RWPE1 (cell line): ENCODE results near the gene COA6.
"Not testable (repeated sequence)": the region's sequence is repeated elsewhere in the genome, so short reads cannot be mapped to it uniquely, and the experiment has no call there.

Experiments
- CTCF ChIA-PET: fragments of 350-600 bp; sonication (Branson Sonifier 250); formaldehyde crosslinking; extraction: SDS; loops from one replicate; lab custom pipeline; 2021; lab: Yijun Ruan, JAX
- POLR2A ChIA-PET: fragments of 400-600 bp; formaldehyde crosslinking; extraction: SDS; loops from one replicate; lab custom pipeline; 2020; ENCODE audit warnings: antibody characterized with exemption; ENCODE audit not compliant: low non-redundant PET; lab: Yijun Ruan, JAX
- DNase-seq: peaks from one replicate; pipeline ENCODE4 v3.0.0; 2012; ENCODE audit warnings: low spot score
- H3K27ac ChIP-seq: fragments of 450-650 bp; 2 replicates; pipeline ENCODE4 v1.5.1; 2017
- TF ChIP-seq, protein P1 (sequence below): fragments of 450-650 bp; conservative IDR thresholded peaks from 2 replicates; pipeline ENCODE4 v1.5.1; 2017; ENCODE audit warnings: low read depth, mild to moderate bottlenecking

The COA6 gene

GRCh38 chr1:234375672-234376071 lies 2.4 kb downstream of the COA6 start:
- TF ChIP-seq, protein P1, sequence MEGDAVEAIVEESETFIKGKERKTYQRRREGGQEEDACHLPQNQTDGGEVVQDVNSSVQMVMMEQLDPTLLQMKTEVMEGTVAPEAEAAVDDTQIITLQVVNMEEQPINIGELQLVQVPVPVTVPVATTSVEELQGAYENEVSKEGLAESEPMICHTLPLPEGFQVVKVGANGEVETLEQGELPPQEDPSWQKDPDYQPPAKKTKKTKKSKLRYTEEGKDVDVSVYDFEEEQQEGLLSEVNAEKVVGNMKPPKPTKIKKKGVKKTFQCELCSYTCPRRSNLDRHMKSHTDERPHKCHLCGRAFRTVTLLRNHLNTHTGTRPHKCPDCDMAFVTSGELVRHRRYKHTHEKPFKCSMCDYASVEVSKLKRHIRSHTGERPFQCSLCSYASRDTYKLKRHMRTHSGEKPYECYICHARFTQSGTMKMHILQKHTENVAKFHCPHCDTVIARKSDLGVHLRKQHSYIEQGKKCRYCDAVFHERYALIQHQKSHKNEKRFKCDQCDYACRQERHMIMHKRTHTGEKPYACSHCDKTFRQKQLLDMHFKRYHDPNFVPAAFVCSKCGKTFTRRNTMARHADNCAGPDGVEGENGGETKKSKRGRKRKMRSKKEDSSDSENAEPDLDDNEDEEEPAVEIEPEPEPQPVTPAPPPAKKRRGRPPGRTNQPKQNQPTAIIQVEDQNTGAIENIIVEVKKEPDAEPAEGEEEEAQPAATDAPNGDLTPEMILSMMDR, result no peak
- CTCF ChIA-PET, result no interaction called here
- DNase-seq, result no peak
- no peak overlapping the region for H3K27ac ChIP-seq
- POLR2A ChIA-PET, result no interaction called here

- DNase-seq, CTCF ChIA-PET, POLR2A ChIA-PET, H3K27ac ChIP-seq: not testable (repeated sequence)
These were observed 6.4 kb downstream of the COA6 start for GRCh38 chr1:234379591-234380109.

- POLR2A ChIA-PET, result no interaction called here
- TF ChIP-seq, protein P1, result no peak
- DNase-seq, result no peak
- no peak overlapping the region for H3K27ac ChIP-seq
- CTCF ChIA-PET, result no interaction called here
These were observed 8.7 kb downstream of the COA6 start for GRCh38 chr1:234381699-234382555.

DNA sequence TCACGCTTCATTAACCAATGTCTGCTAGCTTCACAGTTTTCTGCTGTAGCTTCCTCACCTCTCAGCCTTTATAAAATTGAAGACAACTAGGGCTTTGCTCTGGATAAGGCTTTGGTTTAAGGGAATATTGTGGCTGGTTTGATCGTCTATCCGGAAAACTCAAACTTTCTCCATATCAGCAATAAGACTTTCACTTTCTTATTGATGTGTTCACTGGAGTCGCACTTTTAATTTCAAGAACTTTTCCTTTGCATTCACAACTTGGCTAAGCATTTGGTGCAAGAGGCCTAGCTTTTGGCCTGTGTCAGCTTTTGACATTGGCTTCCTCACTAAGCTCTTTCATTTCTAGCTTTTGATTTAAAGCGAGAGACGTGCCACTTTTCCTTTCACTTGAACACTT lies 12.9 kb downstream of the COA6 start:
- H3K27ac ChIP-seq, result no peak overlapping the region
- no peak for DNase-seq
- CTCF ChIA-PET, result interaction anchor here (0.6 kb wide), 1 partner anchor 248 kb away, joined by 9 read pairs; no protein-coding TSS in a partner anchor
- TF ChIP-seq, protein P1, result no peak
- POLR2A ChIA-PET, result no interaction called here

- DNase-seq, result no peak
- POLR2A ChIA-PET, result no interaction called here
- H3K27ac ChIP-seq, result no peak overlapping the region
- CTCF ChIA-PET, result interaction anchor here (0.7 kb wide), 1 partner anchor 17 kb away, joined by 4 read pairs; no protein-coding TSS in a partner anchor
- TF ChIP-seq, protein P1, result no peak
These were observed 14.8 kb downstream of the COA6 start for GRCh38 chr1:234388094-234388493.

DNA sequence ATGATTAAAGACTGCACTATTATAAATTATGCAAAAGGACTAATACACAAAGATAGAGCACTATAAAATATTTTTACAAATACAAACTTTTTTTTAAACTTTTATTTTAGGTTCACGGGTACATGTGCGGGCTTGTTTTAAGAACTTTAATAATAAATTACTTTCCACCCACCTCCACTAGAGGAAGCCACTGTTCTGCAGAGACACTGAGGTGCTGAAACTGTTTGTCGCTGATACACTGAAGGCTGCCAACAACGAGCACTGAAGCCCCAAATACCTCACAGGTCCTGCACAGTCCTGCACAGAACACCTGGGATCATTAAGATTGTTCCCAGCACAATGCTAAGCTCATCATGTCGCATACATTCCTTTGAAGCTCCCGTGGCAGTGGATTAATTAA lies 19.9 kb downstream of the COA6 start:
- ChIA-PET POLR2A (no interaction called here), CTCF (no interaction called here)
- TF ChIP-seq, protein P1, result no peak
- H3K27ac ChIP-seq, result no peak overlapping the region
- DNase-seq, result no peak

- ChIA-PET POLR2A (no interaction called here), CTCF (no interaction called here)
- TF ChIP-seq, protein P1, result no peak
- no peak overlapping the region for H3K27ac ChIP-seq
- DNase-seq, result no peak
These were observed 22.0 kb downstream of the COA6 start for GRCh38 chr1:234395297-234395696.
